Measurements from ENCODE around the gene CRABP2.

The CRABP2 gene

GRCh38 chr1:156667610-156667967, 37.8 kb downstream of the CRABP2 start:
- no peak overlapping the region for H3K9ac ChIP-seq (ENCODE audit: low read depth, low read length)
- H3K9me3 ChIP-seq (ENCODE audit: control insufficient read depth, insufficient read depth, low read length): no peaks in the 10 kb centered on the region
- peaks cover 11% of the 10 kb centered on the region; the same call in 1 of the 2 replicates for H3K36me3 ChIP-seq (ENCODE audit: insufficient read depth, low read length)
- H3K4me1 ChIP-seq (ENCODE audit: insufficient read depth, low read length): peaks cover 67% of the 10 kb centered on the region

- Histone ChIP-seq H3K9ac (ENCODE audit: low read depth, low read length) (no peak overlapping the region), H3K9me3 (ENCODE audit: control insufficient read depth, insufficient read depth, low read length) (no peaks in the 10 kb centered on the region), H3K4me1 (ENCODE audit: insufficient read depth, low read length) (peaks cover 73% of the 10 kb centered on the region)
These were observed 38.3 kb downstream of the CRABP2 start for GRCh38 chr1:156666862-156667609.

GRCh38 chr1:156665539-156665938, 39.8 kb downstream of the CRABP2 start:
- H3K36me3 ChIP-seq (ENCODE audit: insufficient read depth, low read length): no peaks in the 10 kb centered on the region
- no peak overlapping the region for H3K9ac ChIP-seq (ENCODE audit: low read depth, low read length)
- H3K9me3 ChIP-seq (ENCODE audit: control insufficient read depth, insufficient read depth, low read length): no peaks in the 10 kb centered on the region
- peaks cover 87% of the 10 kb centered on the region for H3K4me1 ChIP-seq (ENCODE audit: insufficient read depth, low read length)

More at GRCh38 chr1:156666862-156667609, 38.3 kb downstream of the CRABP2 start:
- H3K36me3 ChIP-seq (ENCODE audit: insufficient read depth, low read length): peaks cover 5% of the 10 kb centered on the region; the same call in 1 of the 2 replicates

GRCh38 chr1:156664767-156665411, 40.5 kb downstream of the CRABP2 start:
- peaks cover 85% of the 10 kb centered on the region for H3K4me1 ChIP-seq (ENCODE audit: insufficient read depth, low read length)
- peak overlapping the region; percentile 26 for H3K9ac ChIP-seq (ENCODE audit: low read depth, low read length)
- H3K9me3 ChIP-seq (ENCODE audit: control insufficient read depth, insufficient read depth, low read length): no peaks in the 10 kb centered on the region
- no peaks in the 10 kb centered on the region for H3K36me3 ChIP-seq (ENCODE audit: insufficient read depth, low read length)

GRCh38 chr1:156664046-156664766, 41.2 kb downstream of the CRABP2 start:
- Histone ChIP-seq H3K9me3 (ENCODE audit: control insufficient read depth, insufficient read depth, low read length) (no peaks in the 10 kb centered on the region), H3K36me3 (ENCODE audit: insufficient read depth, low read length) (no peaks in the 10 kb centered on the region), H3K4me1 (ENCODE audit: insufficient read depth, low read length) (peaks cover 84% of the 10 kb centered on the region), H3K9ac (ENCODE audit: low read depth, low read length) (peak overlapping the region; percentile 26)

DNA sequence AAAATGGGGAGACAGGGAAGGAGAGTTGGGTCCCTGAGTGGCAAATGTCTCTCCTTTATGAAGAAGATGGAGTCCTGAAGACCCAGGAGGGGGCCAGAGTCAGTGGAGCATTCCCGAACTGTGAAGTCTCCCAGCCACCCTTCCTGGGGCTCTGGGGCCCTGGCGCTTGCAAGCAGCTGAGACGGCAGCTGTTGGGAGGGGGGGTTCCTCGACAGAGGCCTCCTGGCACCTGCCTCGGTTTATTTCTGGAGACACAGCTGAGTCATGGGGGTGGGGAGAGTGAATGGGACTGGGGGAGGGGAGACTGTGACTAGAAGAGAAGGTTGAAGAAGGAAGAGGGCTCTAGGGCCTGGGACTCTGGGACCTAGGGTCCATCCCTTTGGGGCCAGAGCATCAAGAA, 42.2 kb downstream of the CRABP2 start:
- Histone ChIP-seq H3K9ac (ENCODE audit: low read depth, low read length) (peak overlapping the region; percentile 24; the same call in 1 of the 2 replicates), H3K36me3 (ENCODE audit: insufficient read depth, low read length) (no peaks in the 10 kb centered on the region), H3K9me3 (ENCODE audit: control insufficient read depth, insufficient read depth, low read length) (no peaks in the 10 kb centered on the region), H3K4me1 (ENCODE audit: insufficient read depth, low read length) (peaks cover 83% of the 10 kb centered on the region)

DNA sequence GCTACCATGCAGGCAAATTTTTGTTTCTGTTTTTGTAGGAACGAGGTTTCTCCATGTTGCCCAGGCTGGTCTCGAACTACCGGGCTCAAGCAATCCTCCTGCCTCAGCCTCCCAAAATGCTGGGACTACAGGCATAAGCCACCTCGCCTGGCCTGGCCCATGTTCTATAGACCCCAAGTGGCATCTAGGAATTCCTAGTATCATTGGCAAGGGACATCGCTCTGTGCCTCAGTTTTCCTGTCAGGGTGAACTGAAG, 42.7 kb downstream of the CRABP2 start:
- peaks cover 78% of the 10 kb centered on the region for H3K4me1 ChIP-seq (ENCODE audit: insufficient read depth, low read length)

GRCh38 chr1:156662005-156662799, 43.2 kb downstream of the CRABP2 start:
- Histone ChIP-seq H3K9ac (ENCODE audit: low read depth, low read length) (peak overlapping the region; percentile 37; the same call in 1 of the 2 replicates), H3K36me3 (ENCODE audit: insufficient read depth, low read length) (no peaks in the 10 kb centered on the region), H3K9me3 (ENCODE audit: control insufficient read depth, insufficient read depth, low read length) (no peaks in the 10 kb centered on the region), H3K4me1 (ENCODE audit: insufficient read depth, low read length) (peaks cover 73% of the 10 kb centered on the region)

More for the DNA sequence above, 42.7 kb downstream of the CRABP2 start:
- Histone ChIP-seq H3K36me3 (ENCODE audit: insufficient read depth, low read length) (no peaks in the 10 kb centered on the region), H3K9ac (ENCODE audit: low read depth, low read length) (peak overlapping the region; percentile 2; the same call in 1 of the 2 replicates), H3K9me3 (ENCODE audit: control insufficient read depth, insufficient read depth, low read length) (no peaks in the 10 kb centered on the region)

DNA sequence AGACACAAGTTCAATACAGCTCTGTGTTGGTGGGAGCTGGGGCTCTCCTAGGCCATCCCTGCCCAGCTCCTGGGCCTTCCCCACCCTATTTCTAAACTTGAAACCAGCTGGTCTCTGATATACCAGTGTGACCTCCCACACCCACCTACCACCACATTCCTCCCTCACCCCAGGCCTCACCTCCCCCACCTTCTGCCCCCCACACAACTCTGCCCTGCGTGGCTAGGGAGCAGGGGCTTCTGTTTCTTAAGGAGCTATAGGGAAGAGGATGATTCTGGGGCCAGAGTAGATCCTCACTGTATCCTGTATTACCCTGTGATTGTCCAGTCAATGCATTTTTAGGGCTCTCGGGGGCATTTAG, 44.7 kb downstream of the CRABP2 start:
- no peaks in the 10 kb centered on the region for H3K9me3 ChIP-seq (ENCODE audit: control insufficient read depth, insufficient read depth, low read length)
- H3K36me3 ChIP-seq (ENCODE audit: insufficient read depth, low read length): no peaks in the 10 kb centered on the region
- peaks cover 59% of the 10 kb centered on the region for H3K4me1 ChIP-seq (ENCODE audit: insufficient read depth, low read length)
- H3K9ac ChIP-seq (ENCODE audit: low read depth, low read length): peak overlapping the region; percentile 37

DNA sequence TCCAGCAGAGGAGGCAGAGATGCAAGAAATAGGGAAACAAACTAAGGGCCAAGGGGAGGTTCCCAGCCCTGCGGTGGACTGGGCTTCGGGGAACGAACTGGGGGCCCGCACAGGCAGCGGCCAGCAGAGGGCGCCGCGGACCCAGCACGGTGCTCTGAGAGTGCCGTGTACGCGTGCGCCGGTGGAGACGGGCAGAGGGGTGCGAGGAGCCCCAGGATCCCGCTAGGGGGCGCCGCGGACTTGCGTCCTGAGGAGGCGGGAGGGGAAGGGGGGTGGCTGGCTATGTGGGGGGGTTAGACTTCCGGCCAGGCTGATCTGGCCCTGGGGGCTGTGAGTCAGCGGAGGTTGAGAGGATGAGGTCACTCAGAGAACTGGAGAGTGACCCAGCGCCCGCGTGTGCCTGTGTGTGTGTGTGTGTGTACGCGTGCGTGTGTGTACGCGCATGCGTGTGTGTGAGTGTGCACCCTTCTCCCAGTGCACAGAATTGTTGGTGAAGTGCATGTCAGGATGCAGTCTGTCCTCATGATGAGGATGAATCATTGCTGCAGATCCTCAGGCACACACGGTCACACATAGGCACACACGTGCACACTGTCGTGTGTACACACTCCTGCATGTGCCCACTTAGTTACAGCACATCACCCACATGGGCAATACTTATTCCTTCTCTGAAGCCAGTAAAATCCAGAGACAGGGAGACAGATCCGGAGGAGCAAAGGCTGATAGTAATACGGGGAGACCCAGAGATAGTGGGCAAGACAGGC, 45.2 kb downstream of the CRABP2 start:
- Histone ChIP-seq H3K4me1 (ENCODE audit: insufficient read depth, low read length) (peaks cover 59% of the 10 kb centered on the region), H3K9ac (ENCODE audit: low read depth, low read length) (peak overlapping the region; percentile 37), H3K36me3 (ENCODE audit: insufficient read depth, low read length) (no peaks in the 10 kb centered on the region), H3K9me3 (ENCODE audit: control insufficient read depth, insufficient read depth, low read length) (no peaks in the 10 kb centered on the region)

- Histone ChIP-seq H3K9me3 (ENCODE audit: control insufficient read depth, insufficient read depth, low read length) (no peaks in the 10 kb centered on the region), H3K4me1 (ENCODE audit: insufficient read depth, low read length) (peaks cover 58% of the 10 kb centered on the region), H3K36me3 (ENCODE audit: insufficient read depth, low read length) (no peaks in the 10 kb centered on the region), H3K9ac (ENCODE audit: low read depth, low read length) (no peak overlapping the region)
These were observed 45.8 kb downstream of the CRABP2 start for GRCh38 chr1:156659661-156659987.

- Histone ChIP-seq H3K36me3 (ENCODE audit: insufficient read depth, low read length) (no peaks in the 10 kb centered on the region), H3K9ac (ENCODE audit: low read depth, low read length) (no peak overlapping the region), H3K9me3 (ENCODE audit: control insufficient read depth, insufficient read depth, low read length) (no peaks in the 10 kb centered on the region), H3K4me1 (ENCODE audit: insufficient read depth, low read length) (peaks cover 52% of the 10 kb centered on the region)
These were observed 46.3 kb downstream of the CRABP2 start for GRCh38 chr1:156658945-156659574.

DNA sequence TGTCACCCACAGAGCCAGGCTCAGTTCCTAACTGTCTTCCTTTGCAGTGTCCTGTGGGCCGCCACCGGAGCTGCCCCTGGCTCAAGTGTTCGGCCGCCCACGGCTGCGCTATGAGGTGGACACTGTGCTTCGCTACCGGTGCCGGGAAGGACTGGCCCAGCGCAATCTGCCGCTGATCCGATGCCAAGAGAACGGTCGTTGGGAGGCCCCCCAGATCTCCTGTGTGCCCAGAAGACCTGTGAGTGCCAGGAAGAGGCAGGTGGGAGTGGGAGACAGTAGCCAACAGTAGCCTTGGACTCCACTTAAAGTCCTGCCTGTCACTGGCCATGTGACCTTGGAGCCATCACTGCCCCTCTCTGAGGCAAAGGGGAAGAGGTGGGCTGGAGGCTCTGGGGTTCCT, 46.9 kb downstream of the CRABP2 start:
- Histone ChIP-seq H3K9ac (ENCODE audit: low read depth, low read length) (no peak overlapping the region), H3K9me3 (ENCODE audit: control insufficient read depth, insufficient read depth, low read length) (no peaks in the 10 kb centered on the region), H3K36me3 (ENCODE audit: insufficient read depth, low read length) (no peaks in the 10 kb centered on the region), H3K4me1 (ENCODE audit: insufficient read depth, low read length) (peaks cover 46% of the 10 kb centered on the region)

Data from ES-I3 (cell line).